HG03442 (cell line): Measurements from ENCODE around the gene LRRC4B.

Experiments
- ATAC-seq: cut with Tn5 transposase; IDR thresholded peaks from one replicate; pipeline ENCODE4 v1.9.1; 2021; ENCODE audit warnings: mild to moderate bottlenecking, moderate library complexity; ENCODE audit not compliant: unreplicated experiment

Gene LRRC4B

GRCh38 chr19:50509366-50509765 lies 58.9 kb downstream of the LRRC4B start:
- ATAC-seq, result no peak

GRCh38 chr19:50508843-50509190 lies 59.4 kb downstream of the LRRC4B start:
- no peak for ATAC-seq

- no peak for ATAC-seq
Measured at GRCh38 chr19:50507376-50507775, 60.9 kb downstream of the LRRC4B start.

GRCh38 chr19:50506700-50507099 lies 61.5 kb downstream of the LRRC4B start:
- ATAC-seq, result no peak

- ATAC-seq, result no peak
Measured at GRCh38 chr19:50505856-50506611, 62.2 kb downstream of the LRRC4B start.

GRCh38 chr19:50501568-50502475 lies 66.4 kb downstream of the LRRC4B start:
- no peak for ATAC-seq

- no peak for ATAC-seq
Measured at GRCh38 chr19:50501186-50501567, 67.1 kb downstream of the LRRC4B start.

GRCh38 chr19:50500753-50501151 lies 67.5 kb downstream of the LRRC4B start:
- no peak for ATAC-seq

GRCh38 chr19:50500060-50500752 lies 68.0 kb downstream of the LRRC4B start:
- no peak for ATAC-seq

- ATAC-seq, result no peak
Measured at GRCh38 chr19:50498219-50499056, 69.8 kb downstream of the LRRC4B start.

GRCh38 chr19:50497022-50497405 lies 71.2 kb downstream of the LRRC4B start:
- ATAC-seq, result no peak

- ATAC-seq, result no peak
Measured at GRCh38 chr19:50496189-50497021, 71.8 kb downstream of the LRRC4B start.

GRCh38 chr19:50495020-50495531 lies 73.2 kb downstream of the LRRC4B start:
- ATAC-seq, result no peak

GRCh38 chr19:50494186-50495019 lies 73.8 kb downstream of the LRRC4B start:
- no peak for ATAC-seq

- ATAC-seq, result no peak
Measured at GRCh38 chr19:50493171-50493570, 75.1 kb downstream of the LRRC4B start.

GRCh38 chr19:50492303-50493052 lies 75.8 kb downstream of the LRRC4B start:
- no peak for ATAC-seq

GRCh38 chr19:50490991-50491472 lies 77.2 kb downstream of the LRRC4B start:
- no peak for ATAC-seq

- ATAC-seq, result no peak
Measured at GRCh38 chr19:50490411-50490811, 77.8 kb downstream of the LRRC4B start.
